A673 (cell line): ENCODE results near the gene MTAP. TPM values are rescaled to one million over a fixed set of nuclear protein-coding genes. Genes with fewer than 3 reads are reported as not detected.
A peak's percentile ranks its signal among the peaks of the same experiment; 100 is the strongest.

Source experiments
- BruUV-seq: library from RNA; stranded (reverse); fragments of 400-500 nt; replicated peaks from 2 replicates; lab custom pipeline; 2021; lab: Mats Ljungman, UMichigan
- CTCF ChIA-PET: fragments of 300-600 bp; sonication (Branson Sonifier 250); formaldehyde crosslinking; loops from one replicate; lab custom pipeline; 2022; ENCODE audit warnings: antibody characterized with exemption; lab: Charles Lee
- POLR2A ChIA-PET: fragments of 300-600 bp; sonication (Branson Sonifier 250); formaldehyde crosslinking; loops from one replicate; lab custom pipeline; 2022; ENCODE audit warnings: antibody characterized with exemption; ENCODE audit not compliant: low non-redundant PET; lab: Charles Lee
- DNase-seq: peaks from one replicate; pipeline ENCODE4 v3.0.0-alpha.2; 2015; ENCODE audit warnings: low spot score
- H3K27ac ChIP-seq: fragments of 200-600 bp; sonication (generic); 2 replicates; pipeline ENCODE4 v1.5.1; 2016; ENCODE audit warnings: mixed run types, low read depth, mild to moderate bottlenecking, mixed read lengths, antibody characterized with exemption, low read length; ENCODE audit not compliant: poor library complexity, severe bottlenecking
- H3K27me3 ChIP-seq: fragments of 200-600 bp; sonication (generic); replicated peaks from 2 replicates; pipeline ENCODE4 v1.6.1; 2017; ENCODE audit warnings: mixed run types, low read depth, mild to moderate bottlenecking, mixed read lengths, antibody characterized with exemption, low read length; ENCODE audit not compliant: insufficient read depth, poor library complexity
- H3K36me3 ChIP-seq: fragments of 200-600 bp; sonication (generic); 2 replicates; pipeline ENCODE4 v1.6.1; 2016; ENCODE audit warnings: mixed run types, mild to moderate bottlenecking, mixed read lengths, antibody characterized with exemption, low read length; ENCODE audit not compliant: insufficient read depth, poor library complexity, severe bottlenecking
- H3K4me1 ChIP-seq: fragments of 200-600 bp; sonication (generic); 2 replicates; pipeline ENCODE4 v1.6.1; 2017; ENCODE audit warnings: mixed run types, mild to moderate bottlenecking, mixed read lengths, antibody characterized with exemption, low read length; ENCODE audit not compliant: insufficient read depth, poor library complexity, severe bottlenecking
- H3K4me3 ChIP-seq: fragments of 200-600 bp; sonication (generic); 2 replicates; pipeline ENCODE4 v1.5.1; 2016; ENCODE audit warnings: low read depth, mixed run types, mild to moderate bottlenecking, mixed read lengths, low read length; ENCODE audit not compliant: poor library complexity, severe bottlenecking
- H3K9me3 ChIP-seq: fragments of 200-600 bp; sonication (generic); 2 replicates; pipeline ENCODE4 v1.6.1; 2016; ENCODE audit warnings: mixed run types, low read depth, mild to moderate bottlenecking, mixed read lengths, antibody characterized with exemption, low read length; ENCODE audit not compliant: poor library complexity, severe bottlenecking
- CTCF ChIP-seq: fragments of 300-800, 200-600 bp; sonication (generic); conservative IDR thresholded peaks from 2 replicates; pipeline ENCODE4 v1.5.1; 2017; ENCODE audit warnings: low read depth, mild to moderate bottlenecking, antibody characterized with exemption, low read length, moderate library complexity, mixed read lengths
- EZH2 ChIP-seq: fragments of 200-600 bp; sonication (generic); IDR thresholded peaks from 2 replicates; pipeline ENCODE4 v1.6.1; 2017; ENCODE audit warnings: borderline replicate concordance, low read depth, mild to moderate bottlenecking, mixed read lengths, antibody characterized with exemption, low read length; ENCODE audit not compliant: poor library complexity, severe bottlenecking
- intact Hi-C: fragments of 100-400 bp; cut with micrococcal nuclease; formaldehyde crosslinking; loops from one replicate; pipeline ENCODE4 v1.10.0; 2022; ENCODE audit not compliant: unreplicated experiment
- total RNA-seq: library from RNA; stranded (reverse); gene quantifications from 2 replicates; pipeline ENCODE4 v1.2.3, GENCODE V29; 2021

Gene MTAP
- total RNA-seq, 1 experiment from 2014 or later = 39.2 TPM

- Histone ChIP-seq H3K4me3 (no peak overlapping the region), H3K36me3 (no peaks in the 10 kb centered on the region), H3K27me3 (no peaks in the 10 kb centered on the region), H3K4me1 (peaks cover 7% of the 10 kb centered on the region), H3K9me3 (no peaks in the 10 kb centered on the region), H3K27ac (no peak overlapping the region)
- intact Hi-C loops = no loop called here
- no peak for DNase-seq
- TF ChIP-seq CTCF (no peak), EZH2 (no peak)
- ChIA-PET CTCF (no interaction called here), POLR2A (no interaction called here)
- BruUV-seq = no TSS peak
Measured at GRCh38 chr9:21764846-21765245, 37.6 kb upstream of the MTAP start.

- TF ChIP-seq CTCF (no peak), EZH2 (no peak)
- no TSS peak for BruUV-seq
- POLR2A ChIA-PET = no interaction called here
- intact Hi-C loops = no loop called here
- H3K27me3 ChIP-seq = no peaks in the 10 kb centered on the region
- no peaks in the 10 kb centered on the region for H3K36me3 ChIP-seq
- CTCF ChIA-PET = no interaction called here
- no peak for DNase-seq
- no peak overlapping the region for H3K4me3 ChIP-seq
- peaks cover 7% of the 10 kb centered on the region for H3K4me1 ChIP-seq
- H3K27ac ChIP-seq = no peak overlapping the region
- no peaks in the 10 kb centered on the region for H3K9me3 ChIP-seq
Measured at GRCh38 chr9:21766096-21766495, 36.3 kb upstream of the MTAP start.

- peaks cover 7% of the 10 kb centered on the region for H3K4me1 ChIP-seq
- CTCF ChIA-PET = no interaction called here
- H3K9me3 ChIP-seq = no peaks in the 10 kb centered on the region
- no peak overlapping the region for H3K27ac ChIP-seq
- TF ChIP-seq EZH2 = no peak
- TF ChIP-seq CTCF = no peak
- no TSS peak for BruUV-seq
- no peaks in the 10 kb centered on the region for H3K27me3 ChIP-seq
- H3K36me3 ChIP-seq = no peaks in the 10 kb centered on the region
- peak; percentile 61 for DNase-seq
- POLR2A ChIA-PET = no interaction called here
- intact Hi-C loops = no loop called here
- no peak overlapping the region for H3K4me3 ChIP-seq
Measured at GRCh38 chr9:21770871-21771560, 31.4 kb upstream of the MTAP start.
